NCI-H1105 treated with DMSO at 0.1 percent for 48 hours (cell line): ENCODE results near the gene ZNF746.
"Not testable (repeated sequence)": the region's sequence is repeated elsewhere in the genome, so short reads cannot be mapped to it uniquely, and the experiment has no call there.

Experiments
- DNase-seq: peaks from one replicate; lab custom pipeline; 2025; lab: John Stamatoyannopoulos, UW

The ZNF746 gene

GRCh38 chr7:149497467-149498261 is at the start of gene ZNF746:
ZNF746 (minus strand) TSS chr7:149497809; CDS start chr7:149497536, 273 bp downstream.
- DNase-seq: peak; percentile 70

- DNase-seq: no peak
These were observed 49.5 kb upstream of the ZNF746 start for GRCh38 chr7:149547126-149547525.

- DNase-seq: no peak
These were observed 48.7 kb upstream of the ZNF746 start for GRCh38 chr7:149546331-149546730.

- no peak for DNase-seq
These were observed 46.4 kb upstream of the ZNF746 start for GRCh38 chr7:149544028-149544427.

- DNase-seq: no peak
These were observed 35.0 kb upstream of the ZNF746 start for GRCh38 chr7:149532654-149533053.

- DNase-seq: no peak
These were observed 31.6 kb upstream of the ZNF746 start for GRCh38 chr7:149529136-149529718.

GRCh38 chr7:149527414-149527813 is 29.8 kb upstream of the ZNF746 start:
- DNase-seq: no peak

- no peak for DNase-seq
These were observed 27.7 kb upstream of the ZNF746 start for GRCh38 chr7:149525280-149525679.

GRCh38 chr7:149524394-149524793 is 26.8 kb upstream of the ZNF746 start:
- no peak for DNase-seq

GRCh38 chr7:149510248-149510647 is 12.6 kb upstream of the ZNF746 start:
- no peak for DNase-seq

GRCh38 chr7:149509774-149510173 is 12.2 kb upstream of the ZNF746 start:
- DNase-seq: no peak

- no peak for DNase-seq
These were observed 7.9 kb upstream of the ZNF746 start for GRCh38 chr7:149505551-149505950.

- no peak for DNase-seq
These were observed 4.0 kb upstream of the ZNF746 start for GRCh38 chr7:149501651-149502050.

GRCh38 chr7:149500910-149501309 is 3.3 kb upstream of the ZNF746 start:
- DNase-seq: no peak

GRCh38 chr7:149500201-149500600 is 2.6 kb upstream of the ZNF746 start:
- DNase-seq: no peak

GRCh38 chr7:149498811-149499210 is 1.2 kb upstream of the ZNF746 start:
- no peak for DNase-seq

- peak; percentile 14 for DNase-seq
These were observed 792 bp downstream of the ZNF746 start for GRCh38 chr7:149496642-149497391.

GRCh38 chr7:149495785-149496641 is 1.6 kb downstream of the ZNF746 start:
- peak; percentile 78 for DNase-seq

GRCh38 chr7:149494738-149495368 is 2.8 kb downstream of the ZNF746 start:
- no peak for DNase-seq

GRCh38 chr7:149493975-149494374 is 3.6 kb downstream of the ZNF746 start:
- DNase-seq: not testable (repeated sequence)

- DNase-seq: no peak
These were observed 4.2 kb downstream of the ZNF746 start for GRCh38 chr7:149493366-149493765.
